Measurements from ENCODE around the gene PTPRR. TPM values are rescaled to one million over a fixed set of nuclear protein-coding genes. Genes with fewer than 3 reads are reported as not detected.
"Not testable (repeated sequence)": the region's sequence is repeated elsewhere in the genome, so short reads cannot be mapped to it uniquely, and the experiment has no call there.

Gene PTPRR
- total and polyA plus RNA-seq, 4 donors = 0.17 to 1.5 (median 0.61) TPM

DNA sequence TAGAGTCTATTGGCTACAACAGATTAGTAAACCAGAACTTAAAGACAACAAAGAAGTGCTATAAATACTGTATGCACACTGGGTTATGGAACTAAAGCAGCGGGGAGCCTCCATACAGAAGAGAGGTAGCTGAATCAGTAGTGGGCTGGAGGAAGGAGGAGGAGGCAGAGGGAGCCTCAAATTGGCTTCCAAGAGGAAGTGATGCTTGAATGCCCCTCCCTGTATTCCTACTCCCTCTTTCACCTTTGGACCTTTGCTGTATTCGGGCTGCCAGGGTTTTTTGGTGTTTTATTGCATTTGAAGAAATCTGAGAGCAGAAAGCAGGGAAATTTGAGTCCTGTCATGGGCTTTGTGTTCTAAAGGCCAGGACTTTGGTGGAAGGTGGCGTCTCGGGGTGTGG, 179.3 kb downstream of the PTPRR start:
- peaks cover 0 to 3% (median 0%) of the 10 kb centered on the region in 3 donors for H3K27me3 ChIP-seq (ENCODE audit: control insufficient read depth in 3 of 3, insufficient read depth in 3 of 3, low read length in 2 of 3)
- no peak overlapping the region for H3K9ac ChIP-seq (ENCODE audit: insufficient read depth in 1 of 2, low read length in 2 of 2)
- TF ChIP-seq, protein P1, sequence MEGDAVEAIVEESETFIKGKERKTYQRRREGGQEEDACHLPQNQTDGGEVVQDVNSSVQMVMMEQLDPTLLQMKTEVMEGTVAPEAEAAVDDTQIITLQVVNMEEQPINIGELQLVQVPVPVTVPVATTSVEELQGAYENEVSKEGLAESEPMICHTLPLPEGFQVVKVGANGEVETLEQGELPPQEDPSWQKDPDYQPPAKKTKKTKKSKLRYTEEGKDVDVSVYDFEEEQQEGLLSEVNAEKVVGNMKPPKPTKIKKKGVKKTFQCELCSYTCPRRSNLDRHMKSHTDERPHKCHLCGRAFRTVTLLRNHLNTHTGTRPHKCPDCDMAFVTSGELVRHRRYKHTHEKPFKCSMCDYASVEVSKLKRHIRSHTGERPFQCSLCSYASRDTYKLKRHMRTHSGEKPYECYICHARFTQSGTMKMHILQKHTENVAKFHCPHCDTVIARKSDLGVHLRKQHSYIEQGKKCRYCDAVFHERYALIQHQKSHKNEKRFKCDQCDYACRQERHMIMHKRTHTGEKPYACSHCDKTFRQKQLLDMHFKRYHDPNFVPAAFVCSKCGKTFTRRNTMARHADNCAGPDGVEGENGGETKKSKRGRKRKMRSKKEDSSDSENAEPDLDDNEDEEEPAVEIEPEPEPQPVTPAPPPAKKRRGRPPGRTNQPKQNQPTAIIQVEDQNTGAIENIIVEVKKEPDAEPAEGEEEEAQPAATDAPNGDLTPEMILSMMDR (IDR thresholded peaks at IDR 0.05; ENCODE audit: control extremely low read depth, extremely low read depth) = no peak
- DNase-seq = no peak
- no peak for ATAC-seq (ENCODE audit: insufficient read depth, low FRiP score)
- no peak overlapping the region for H3K27ac ChIP-seq (ENCODE audit: low read depth in 1 of 2, low read length in 1 of 2)
- no peaks in the 10 kb centered on the region for H3K9me3 ChIP-seq (ENCODE audit: control insufficient read depth in 4 of 4, insufficient read depth in 3 of 4, low read length in 3 of 4)
- H3K4me3 ChIP-seq = no peak overlapping the region
- WGBS, 2 donors = 89 to 91% methylated on average over 4 of the region's 4 CpGs
- H3K4me1 ChIP-seq (ENCODE audit: control insufficient read depth in 5 of 5, insufficient read depth in 5 of 5, low read length in 5 of 5) = no peaks in the 10 kb centered on the region
- no peaks in the 10 kb centered on the region for H3K36me3 ChIP-seq (ENCODE audit: control insufficient read depth in 4 of 4, insufficient read depth in 4 of 4, low read length in 4 of 4)

DNA sequence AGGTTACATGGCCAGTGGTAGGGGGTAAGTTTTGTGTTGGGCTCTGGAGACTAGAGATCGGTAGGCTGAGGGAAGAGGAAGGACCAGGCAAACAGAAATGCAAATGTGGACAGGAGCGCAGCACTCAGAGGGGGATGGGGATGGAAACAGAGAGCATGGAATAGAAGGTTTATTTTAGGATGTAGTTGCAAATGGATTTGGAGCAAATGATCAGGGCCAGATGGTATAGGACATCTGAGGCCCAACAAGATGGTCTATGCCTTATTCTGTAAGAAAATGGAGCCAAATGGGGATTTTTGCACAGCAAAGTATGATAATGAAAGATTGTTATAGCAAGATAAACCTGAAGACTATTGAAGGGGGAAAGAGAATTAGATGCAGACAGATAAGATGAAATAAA, 180.8 kb downstream of the PTPRR start:
- WGBS, 2 donors = 91 to 93% methylated on average over 2 of the region's 2 CpGs
- Histone ChIP-seq H3K36me3 (ENCODE audit: control insufficient read depth in 4 of 4, insufficient read depth in 4 of 4, low read length in 4 of 4) (no peaks in the 10 kb centered on the region), H3K9ac (ENCODE audit: insufficient read depth in 1 of 2, low read length in 2 of 2) (no peak overlapping the region), H3K9me3 (ENCODE audit: control insufficient read depth in 4 of 4, insufficient read depth in 3 of 4, low read length in 3 of 4) (no peaks in the 10 kb centered on the region), H3K4me1 (ENCODE audit: control insufficient read depth in 5 of 5, insufficient read depth in 5 of 5, low read length in 5 of 5) (no peaks in the 10 kb centered on the region), H3K4me3 (no peak overlapping the region), H3K27me3 (ENCODE audit: control insufficient read depth in 3 of 3, insufficient read depth in 3 of 3, low read length in 2 of 3) (no peaks in the 10 kb centered on the region), H3K27ac (ENCODE audit: low read depth in 1 of 2, low read length in 1 of 2) (no peak overlapping the region)
- TF ChIP-seq, protein P1 (IDR thresholded peaks at IDR 0.05; ENCODE audit: control extremely low read depth, extremely low read depth) = no peak
- ATAC-seq (ENCODE audit: insufficient read depth, low FRiP score) = no peak
- DNase-seq = no peak

GRCh38 chr12:70736351-70737133, 184.0 kb downstream of the PTPRR start:
- TF ChIP-seq, protein P1 (IDR thresholded peaks at IDR 0.05; ENCODE audit: control extremely low read depth, extremely low read depth) = no peak
- Histone ChIP-seq H3K27me3 (ENCODE audit: control insufficient read depth in 3 of 3, insufficient read depth in 3 of 3, low read length in 2 of 3) (peaks cover 0 to 3% (median 0%) of the 10 kb centered on the region in 3 donors), H3K4me1 (ENCODE audit: control insufficient read depth in 5 of 5, insufficient read depth in 5 of 5, low read length in 5 of 5) (no peaks in the 10 kb centered on the region), H3K27ac (ENCODE audit: low read depth in 1 of 2, low read length in 1 of 2) (no peak overlapping the region), H3K4me3 (no peak overlapping the region), H3K36me3 (ENCODE audit: control insufficient read depth in 4 of 4, insufficient read depth in 4 of 4, low read length in 4 of 4) (no peaks in the 10 kb centered on the region), H3K9ac (ENCODE audit: insufficient read depth in 1 of 2, low read length in 2 of 2) (no peak overlapping the region), H3K9me3 (ENCODE audit: control insufficient read depth in 4 of 4, insufficient read depth in 3 of 4, low read length in 3 of 4) (peaks cover 0 to 2% (median 0%) of the 10 kb centered on the region in 4 donors)
- ATAC-seq (ENCODE audit: insufficient read depth, low FRiP score) = no peak
- no peak for DNase-seq
- 82% methylated on average over 8 of the region's 8 CpGs for WGBS, 2 donors

- 87 to 93% methylated on average over 3 of the region's 3 CpGs for WGBS, 2 donors
- not testable (repeated sequence) for DNase-seq; H3K4me1 ChIP-seq (ENCODE audit: control insufficient read depth in 5 of 5, insufficient read depth in 5 of 5, low read length in 5 of 5)
These were observed 185.3 kb downstream of the PTPRR start for GRCh38 chr12:70735197-70735596.

More at GRCh38 chr12:70735197-70735596, 185.3 kb downstream of the PTPRR start:
- H3K27me3 ChIP-seq (ENCODE audit: control insufficient read depth in 3 of 3, insufficient read depth in 3 of 3, low read length in 2 of 3); ATAC-seq (ENCODE audit: insufficient read depth, low FRiP score); H3K36me3 ChIP-seq (ENCODE audit: control insufficient read depth in 4 of 4, insufficient read depth in 4 of 4, low read length in 4 of 4); H3K9ac ChIP-seq (ENCODE audit: insufficient read depth in 1 of 2, low read length in 2 of 2); H3K4me3 ChIP-seq; H3K9me3 ChIP-seq (ENCODE audit: control insufficient read depth in 4 of 4, insufficient read depth in 3 of 4, low read length in 3 of 4); H3K27ac ChIP-seq (ENCODE audit: low read depth in 1 of 2, low read length in 1 of 2): not testable (repeated sequence)

Data from lung (tissue), 12 donors.